ENCODE data around the gene MRPL23. TPM values are rescaled to one million over a fixed set of nuclear protein-coding genes. Genes with fewer than 3 reads are reported as not detected.

MRPL23 gene
- total and polyA plus RNA-seq, 9 donors: 40.6 to 122 (median 73.7) TPM

- no CpG with 5 or more reads among the region's 26 CpGs for WGBS (ENCODE audit: insufficient coverage)
- Histone ChIP-seq H3K27ac (ENCODE audit: low read length) (no peak overlapping the region), H3K4me1 (ENCODE audit: control insufficient read depth, insufficient read depth, low read length) (peaks cover 9% of the 10 kb centered on the region), H3K4me3 (ENCODE audit: low read length) (no peak overlapping the region), H3K27me3 (ENCODE audit: control insufficient read depth, insufficient read depth, low read length) (no peaks in the 10 kb centered on the region), H3K9me3 (replicated peaks; ENCODE audit: control insufficient read depth, low read depth, low read length) (no peaks in the 10 kb centered on the region), H3K36me3 (ENCODE audit: control insufficient read depth, insufficient read depth, low read length) (no peaks in the 10 kb centered on the region)
- DNase-seq: no peak
These were observed 45.0 kb downstream of the MRPL23 start for GRCh38 chr11:1992111-1992510.

GRCh38 chr11:1994121-1994520 is 47.0 kb downstream of the MRPL23 start:
- Histone ChIP-seq H3K36me3 (ENCODE audit: control insufficient read depth, insufficient read depth, low read length) (no peaks in the 10 kb centered on the region), H3K9me3 (replicated peaks; ENCODE audit: control insufficient read depth, low read depth, low read length) (no peaks in the 10 kb centered on the region), H3K27ac (ENCODE audit: low read length) (no peak overlapping the region), H3K27me3 (ENCODE audit: control insufficient read depth, insufficient read depth, low read length) (no peaks in the 10 kb centered on the region), H3K4me1 (ENCODE audit: control insufficient read depth, insufficient read depth, low read length) (peaks cover 3% of the 10 kb centered on the region), H3K4me3 (ENCODE audit: low read length) (no peak overlapping the region)
- no CpG with 5 or more reads among the region's 13 CpGs for WGBS (ENCODE audit: insufficient coverage)
- no peak for DNase-seq

GRCh38 chr11:1997755-1998154 is 50.6 kb downstream of the MRPL23 start, which contains the start of gene H19:
Gene H19 (minus strand): TSS chr11:1997842.
- Histone ChIP-seq H3K9me3 (replicated peaks; ENCODE audit: control insufficient read depth, low read depth, low read length) (no peaks in the 10 kb centered on the region), H3K4me3 (ENCODE audit: low read length) (no peak within 1 kb of the TSS), H3K27ac (ENCODE audit: low read length) (no peak within 1 kb of the TSS), H3K27me3 (ENCODE audit: control insufficient read depth, insufficient read depth, low read length) (no peaks in the 10 kb centered on the region), H3K4me1 (ENCODE audit: control insufficient read depth, insufficient read depth, low read length) (no peaks in the 10 kb centered on the region), H3K36me3 (ENCODE audit: control insufficient read depth, insufficient read depth, low read length) (no peaks in the 10 kb centered on the region)
- no peak for DNase-seq
- WGBS (ENCODE audit: insufficient coverage): no CpG with 5 or more reads among the region's 14 CpGs

GRCh38 chr11:1998290-1998689 is 51.2 kb downstream of the MRPL23 start:
- DNase-seq: no peak
- WGBS (ENCODE audit: insufficient coverage): no CpG with 5 or more reads among the region's 28 CpGs
- H3K36me3 ChIP-seq (ENCODE audit: control insufficient read depth, insufficient read depth, low read length): no peaks in the 10 kb centered on the region
- no peaks in the 10 kb centered on the region for H3K4me1 ChIP-seq (ENCODE audit: control insufficient read depth, insufficient read depth, low read length)
- no peak overlapping the region for H3K27ac ChIP-seq (ENCODE audit: low read length)
- no peak overlapping the region for H3K4me3 ChIP-seq (ENCODE audit: low read length)
- H3K9me3 ChIP-seq (replicated peaks; ENCODE audit: control insufficient read depth, low read depth, low read length): no peaks in the 10 kb centered on the region
- no peaks in the 10 kb centered on the region for H3K27me3 ChIP-seq (ENCODE audit: control insufficient read depth, insufficient read depth, low read length)

GRCh38 chr11:1998861-1999260 is 51.7 kb downstream of the MRPL23 start:
- no peaks in the 10 kb centered on the region for H3K27me3 ChIP-seq (ENCODE audit: control insufficient read depth, insufficient read depth, low read length)
- H3K36me3 ChIP-seq (ENCODE audit: control insufficient read depth, insufficient read depth, low read length): no peaks in the 10 kb centered on the region
- H3K4me3 ChIP-seq (ENCODE audit: low read length): no peak overlapping the region
- no peak overlapping the region for H3K27ac ChIP-seq (ENCODE audit: low read length)
- no CpG with 5 or more reads among the region's 15 CpGs for WGBS (ENCODE audit: insufficient coverage)
- H3K9me3 ChIP-seq (replicated peaks; ENCODE audit: control insufficient read depth, low read depth, low read length): no peaks in the 10 kb centered on the region
- H3K4me1 ChIP-seq (ENCODE audit: control insufficient read depth, insufficient read depth, low read length): no peaks in the 10 kb centered on the region
- no peak for DNase-seq

- no peaks in the 10 kb centered on the region for H3K4me1 ChIP-seq (ENCODE audit: control insufficient read depth, insufficient read depth, low read length)
- no CpG with 5 or more reads among the region's 42 CpGs for WGBS (ENCODE audit: insufficient coverage)
- H3K36me3 ChIP-seq (ENCODE audit: control insufficient read depth, insufficient read depth, low read length): no peaks in the 10 kb centered on the region
- DNase-seq: no peak
- H3K4me3 ChIP-seq (ENCODE audit: low read length): no peak overlapping the region
- H3K27ac ChIP-seq (ENCODE audit: low read length): no peak overlapping the region
- H3K9me3 ChIP-seq (replicated peaks; ENCODE audit: control insufficient read depth, low read depth, low read length): no peaks in the 10 kb centered on the region
- H3K27me3 ChIP-seq (ENCODE audit: control insufficient read depth, insufficient read depth, low read length): no peaks in the 10 kb centered on the region
These were observed 55.1 kb downstream of the MRPL23 start for GRCh38 chr11:2002042-2002776.

GRCh38 chr11:2002807-2003206 is 55.7 kb downstream of the MRPL23 start:
- no CpG with 5 or more reads among the region's 19 CpGs for WGBS (ENCODE audit: insufficient coverage)
- Histone ChIP-seq H3K27ac (ENCODE audit: low read length) (no peak overlapping the region), H3K9me3 (replicated peaks; ENCODE audit: control insufficient read depth, low read depth, low read length) (no peaks in the 10 kb centered on the region), H3K4me3 (ENCODE audit: low read length) (no peak overlapping the region), H3K27me3 (ENCODE audit: control insufficient read depth, insufficient read depth, low read length) (no peaks in the 10 kb centered on the region), H3K4me1 (ENCODE audit: control insufficient read depth, insufficient read depth, low read length) (no peaks in the 10 kb centered on the region), H3K36me3 (ENCODE audit: control insufficient read depth, insufficient read depth, low read length) (no peaks in the 10 kb centered on the region)
- DNase-seq: no peak

GRCh38 chr11:2004466-2004865 is 57.3 kb downstream of the MRPL23 start:
- Histone ChIP-seq H3K27ac (ENCODE audit: low read length) (no peak overlapping the region), H3K27me3 (ENCODE audit: control insufficient read depth, insufficient read depth, low read length) (no peaks in the 10 kb centered on the region), H3K36me3 (ENCODE audit: control insufficient read depth, insufficient read depth, low read length) (no peaks in the 10 kb centered on the region), H3K4me1 (ENCODE audit: control insufficient read depth, insufficient read depth, low read length) (no peaks in the 10 kb centered on the region), H3K4me3 (ENCODE audit: low read length) (no peak overlapping the region), H3K9me3 (replicated peaks; ENCODE audit: control insufficient read depth, low read depth, low read length) (no peaks in the 10 kb centered on the region)
- WGBS (ENCODE audit: insufficient coverage): no CpG with 5 or more reads among the region's 13 CpGs
- DNase-seq: no peak

Other genes starting within 250 kb of the MRPL23 start
- 0.27 TPM for gene IFITM10, start 196.7 kb upstream of the MRPL23 start, total RNA-seq
- under 1 TPM in 7 of 8 donors, not detected in 1; 0.08 to 0.23 (median 0.15) TPM for gene IFITM10, start 196.7 kb upstream of the MRPL23 start, polyA plus RNA-seq (ENCODE audit: insufficient read depth in 1 of 8, insufficient read length in 8 of 8, low replicate concordance in 1 of 8)
- gene CTSD, start 183.4 kb upstream of the MRPL23 start, total RNA-seq: 56.9 TPM
- gene CTSD, start 183.4 kb upstream of the MRPL23 start, polyA plus RNA-seq (ENCODE audit: insufficient read depth in 1 of 8, insufficient read length in 8 of 8, low replicate concordance in 1 of 8): 100 to 1,000 TPM in 4 of 8 donors, 10 to 100 TPM in 4; 84.0 to 120 (median 95.9) TPM
- gene SYT8, start 112.3 kb upstream of the MRPL23 start, total RNA-seq: 0.27 TPM
- 1 to 10 TPM in 3 of 8 donors, under 1 TPM in 5; 0.31 to 1.7 (median 0.76) TPM for gene SYT8, start 112.3 kb upstream of the MRPL23 start, polyA plus RNA-seq (ENCODE audit: insufficient read depth in 1 of 8, insufficient read length in 8 of 8, low replicate concordance in 1 of 8)
- gene TNNI2, start 108.4 kb upstream of the MRPL23 start, total RNA-seq: 3,726 TPM
- gene TNNI2, start 108.4 kb upstream of the MRPL23 start, polyA plus RNA-seq (ENCODE audit: insufficient read depth in 1 of 8, insufficient read length in 8 of 8, low replicate concordance in 1 of 8): 1,000 to 10,000 TPM; 1,548 to 4,090 (median 3,128) TPM
- gene LSP1, start 94.2 kb upstream of the MRPL23 start, total RNA-seq: 43.4 TPM
- gene LSP1, start 94.2 kb upstream of the MRPL23 start, polyA plus RNA-seq (ENCODE audit: insufficient read depth in 1 of 8, insufficient read length in 8 of 8, low replicate concordance in 1 of 8): 10 to 100 TPM; 18.2 to 61.1 (median 36.9) TPM
- 2.0 TPM for gene PRR33, start 55.4 kb upstream of the MRPL23 start, total RNA-seq
- gene PRR33, start 55.4 kb upstream of the MRPL23 start, polyA plus RNA-seq (ENCODE audit: insufficient read depth in 1 of 8, insufficient read length in 8 of 8, low replicate concordance in 1 of 8): 1 to 10 TPM in 7 of 8 donors, under 1 TPM in 1; 0.90 to 7.0 (median 3.7) TPM
- 4,749 TPM for gene TNNT3, start 27.6 kb upstream of the MRPL23 start, total RNA-seq
- 1,000 to 10,000 TPM; 2,869 to 9,783 (median 6,434) TPM for gene TNNT3, start 27.6 kb upstream of the MRPL23 start, polyA plus RNA-seq (ENCODE audit: insufficient read depth in 1 of 8, insufficient read length in 8 of 8, low replicate concordance in 1 of 8)
- 11,782 TPM for gene H19, start 50.5 kb downstream of the MRPL23 start, total RNA-seq
- over 10,000 TPM; 10,236 to 14,326 (median 13,021) TPM for gene H19, start 50.5 kb downstream of the MRPL23 start, polyA plus RNA-seq (ENCODE audit: insufficient read depth in 1 of 8, insufficient read length in 8 of 8, low replicate concordance in 1 of 8)
- 1,262 TPM for gene IGF2, start 192.1 kb downstream of the MRPL23 start, total RNA-seq
- 1,000 to 10,000 TPM; 3,071 to 5,136 (median 4,491) TPM for gene IGF2, start 192.1 kb downstream of the MRPL23 start, polyA plus RNA-seq (ENCODE audit: insufficient read depth in 1 of 8, insufficient read length in 8 of 8, low replicate concordance in 1 of 8)
- not detected for gene INS, start 213.9 kb downstream of the MRPL23 start, total RNA-seq
- gene INS, start 213.9 kb downstream of the MRPL23 start, polyA plus RNA-seq (ENCODE audit: insufficient read depth in 1 of 8, insufficient read length in 8 of 8, low replicate concordance in 1 of 8): not detected
- 0.58 TPM for gene TH, start 224.5 kb downstream of the MRPL23 start, total RNA-seq
- gene TH, start 224.5 kb downstream of the MRPL23 start, polyA plus RNA-seq (ENCODE audit: insufficient read depth in 1 of 8, insufficient read length in 8 of 8, low replicate concordance in 1 of 8): 1 to 10 TPM in 1 of 8 donors, under 1 TPM in 7; 0.33 to 1.2 (median 0.56) TPM